ENCODE measurements around the gene GALNT7. TPM values are rescaled to one million over a fixed set of nuclear protein-coding genes. Genes with fewer than 3 reads are reported as not detected.
A peak's percentile ranks its signal among the peaks of the same experiment; 100 is the strongest.

Gene GALNT7
- polyA plus RNA-seq, 1 of the 3 experiments (the other 2 are of a cell fraction), result 14.8 TPM

GRCh38 chr4:173248690-173249089 lies 80.1 kb downstream of the GALNT7 start:
- Histone ChIP-seq H3K9me2 (no peaks in the 10 kb centered on the region), H4K20me1 (ENCODE audit: insufficient read depth) (peaks cover 23% of the 10 kb centered on the region; the same call in 1 of the 2 replicates), H3K36me3 (replicated peaks in 1 of 2; ENCODE audit: control insufficient read depth in 1 of 2, insufficient read depth in 2 of 2, low read length in 1 of 2) (no peaks in the 10 kb centered on the region), H3K9ac (no peak overlapping the region), H3K9me3 (no peaks in the 10 kb centered on the region), H2AFZ (ENCODE audit: low read depth) (no peak overlapping the region), H3K4me2 (no peak overlapping the region), H3K27ac (ENCODE audit: low read depth in 2 of 2, low read length in 1 of 2) (no peak overlapping the region), H3K79me2 (ENCODE audit: insufficient read depth) (peaks cover 3% of the 10 kb centered on the region; the same call in 1 of the 2 replicates), H3K4me3 (ENCODE audit: low read depth in 2 of 2, low read length in 1 of 2) (no peak overlapping the region), H3K4me1 (ENCODE audit: control insufficient read depth in 1 of 2, insufficient read depth in 2 of 2, low read depth in 1 of 2, low read length in 1 of 2) (peaks cover 4 to 7% of the 10 kb centered on the region in 2 experiments; a peak in 2 of 4 replicates), H3F3A (replicated peaks; ENCODE audit: insufficient read depth) (peaks cover 8% of the 10 kb centered on the region), H3K27me3 (ENCODE audit: insufficient read depth) (no peaks in the 10 kb centered on the region)
- DNase-seq, result no peak
- CTCF ChIA-PET, result interaction anchor here (0.7 to 1.0 kb wide), 2 partner anchors 9 to 11 kb away, joined by 3 to 4 read pairs; no protein-coding TSS in a partner anchor
- POLR2A ChIA-PET, result no interaction called here
- no peak for TF ChIP-seq YY1 (IDR thresholded peaks at IDR 0.05; ENCODE audit: low read depth)
- TF ChIP-seq USF2 (IDR thresholded peaks at IDR 0.05; ENCODE audit: borderline replicate concordance, low read depth, low read length), result no peak
- TF ChIP-seq NFIC (IDR thresholded peaks at IDR 0.05; ENCODE audit: borderline replicate concordance), result no peak
- TF ChIP-seq RFX5 (IDR thresholded peaks at IDR 0.05; ENCODE audit: low read length), result no peak
- TF ChIP-seq GABPA (IDR thresholded peaks at IDR 0.05; ENCODE audit: low read depth), result no peak
- no peak for TF ChIP-seq TCF12 (IDR thresholded peaks at IDR 0.05)
- no peak for TF ChIP-seq CHD2 (IDR thresholded peaks at IDR 0.05; ENCODE audit: low read length, partially characterized antibody)
- no peak for TF ChIP-seq EP300 (IDR thresholded peaks at IDR 0.05; ENCODE audit: borderline replicate concordance in 1 of 2, low read depth in 1 of 2, low read length in 1 of 2)

GRCh38 chr4:173252024-173252935 lies 83.7 kb downstream of the GALNT7 start:
- H2AFZ ChIP-seq (ENCODE audit: low read depth), result no peak overlapping the region
- no peaks in the 10 kb centered on the region for H3K27me3 ChIP-seq (ENCODE audit: insufficient read depth)
- H3K79me2 ChIP-seq (ENCODE audit: insufficient read depth), result no peaks in the 10 kb centered on the region
- DNase-seq, result no peak
- ChIA-PET CTCF (interaction anchor here (0.9 to 6.7 kb wide), 3 partner anchors 9 to 240 kb away, joined by 3 to 90 read pairs (median 4); no protein-coding TSS in a partner anchor), POLR2A (no interaction called here)
- no peaks in the 10 kb centered on the region for H3K9me3 ChIP-seq
- WGBS (ENCODE audit: low lambda C conversion rate), result 67% methylated on average over 6 of the region's 6 CpGs
- peaks cover 0 to 12% of the 10 kb centered on the region in 2 experiments for H3K36me3 ChIP-seq (replicated peaks in 1 of 2; ENCODE audit: control insufficient read depth in 1 of 2, insufficient read depth in 2 of 2, low read length in 1 of 2)
- H3K9me2 ChIP-seq, result no peaks in the 10 kb centered on the region
- peaks cover 8% of the 10 kb centered on the region for H3F3A ChIP-seq (replicated peaks; ENCODE audit: insufficient read depth)
- no peak overlapping the region for H3K27ac ChIP-seq (ENCODE audit: low read depth in 2 of 2, low read length in 1 of 2)
- H3K4me2 ChIP-seq, result no peak overlapping the region
- H3K9ac ChIP-seq, result no peak overlapping the region
- no peak overlapping the region for H3K4me3 ChIP-seq (ENCODE audit: low read depth in 2 of 2, low read length in 1 of 2)
- peaks cover 4 to 7% of the 10 kb centered on the region in 2 experiments; a peak in 2 of 4 replicates for H3K4me1 ChIP-seq (ENCODE audit: control insufficient read depth in 1 of 2, insufficient read depth in 2 of 2, low read depth in 1 of 2, low read length in 1 of 2)
- H4K20me1 ChIP-seq (ENCODE audit: insufficient read depth), result peaks cover 23% of the 10 kb centered on the region; the same call in 1 of the 2 replicates
- TF ChIP-seq USF2 (IDR thresholded peaks at IDR 0.05; ENCODE audit: borderline replicate concordance, low read depth, low read length) (no peak), EZH2phosphoT487 (IDR thresholded peaks at IDR 0.05; ENCODE audit: borderline replicate concordance, low read depth) (no peak), REST (IDR thresholded peaks at IDR 0.05; ENCODE audit: low read depth, low read length) (peak; percentile 94), FOSL2 (IDR thresholded peaks at IDR 0.05; ENCODE audit: borderline replicate concordance, low read depth) (peak; percentile 98), EP300 (IDR thresholded peaks at IDR 0.05; ENCODE audit: borderline replicate concordance in 1 of 2, low read depth in 1 of 2, low read length in 1 of 2) (peak in 1 of 2 experiments; percentile 76; a peak in 2 of 4 replicates), YY1 (IDR thresholded peaks at IDR 0.05; ENCODE audit: low read depth) (no peak), MEF2A (IDR thresholded peaks at IDR 0.05; ENCODE audit: borderline replicate concordance, low read depth) (peak; percentile 46; the same call in 1 of the 2 replicates), ZBTB33 (IDR thresholded peaks at IDR 0.05; ENCODE audit: borderline replicate concordance, low read depth) (peak; percentile 78; the same call in 1 of the 2 replicates), TCF12 (IDR thresholded peaks at IDR 0.05) (peak; percentile 98), RXRA (IDR thresholded peaks at IDR 0.05; ENCODE audit: borderline replicate concordance, low read depth) (peak; percentile 65; the same call in 1 of the 2 replicates), PBX3 (IDR thresholded peaks at IDR 0.05) (peak; percentile 96)
